IgD-negative memory B cell (primary cell): ENCODE data around the gene P3H3. TPM values are rescaled to one million over a fixed set of nuclear protein-coding genes. Genes with fewer than 3 reads are reported as not detected.
"Not testable (repeated sequence)": the region's sequence is repeated elsewhere in the genome, so short reads cannot be mapped to it uniquely, and the experiment has no call there.

Experiments used
- H3K27ac Mint-ChIP-seq, 3 donors: one replicate each; pipeline ENCODE4 v1.8.0; 2020 to 2022; ENCODE audit warnings: mild to moderate bottlenecking in 3 of 3, mixed read lengths in 3 of 3, moderate library complexity in 1 of 3
- H3K27me3 Mint-ChIP-seq: one replicate; pipeline ENCODE4 v1.8.0; 2021; ENCODE audit warnings: mixed read lengths
- H3K36me3 Mint-ChIP-seq: one replicate; pipeline ENCODE4 v1.8.0; 2020; ENCODE audit warnings: mild to moderate bottlenecking, mixed read lengths
- H3K4me1 Mint-ChIP-seq, 3 donors: one replicate each; pipeline ENCODE4 v1.8.0; 2020 to 2022; ENCODE audit warnings: mixed read lengths in 3 of 3, mild to moderate bottlenecking in 1 of 3
- H3K4me3 Mint-ChIP-seq, 4 donors: one replicate each; pipeline ENCODE4 v1.8.0; 2020 to 2022; ENCODE audit warnings: mild to moderate bottlenecking in 4 of 4, mixed read lengths in 4 of 4, moderate library complexity in 3 of 4
- H3K9me3 Mint-ChIP-seq, 3 donors: one replicate each; pipeline ENCODE4 v1.8.0; 2020 to 2021; ENCODE audit warnings: mixed read lengths in 3 of 3, mild to moderate bottlenecking in 1 of 3
- polyA plus RNA-seq: library from polyadenylated mRNA; unstranded; fragments of 300-500 nt; fragmentation: Illumina TruSeq; gene quantifications from one replicate; pipeline ENCODE4 v1.2.3, GENCODE V29; 2021

The P3H3 gene
- polyA plus RNA-seq, 1 donor from 2014 or later = not detected

- not testable (repeated sequence) for H3K36me3 Mint-ChIP-seq, H3K27me3 Mint-ChIP-seq, H3K4me1 Mint-ChIP-seq, H3K4me3 Mint-ChIP-seq, H3K27ac Mint-ChIP-seq, H3K9me3 Mint-ChIP-seq
These were observed 58.2 kb downstream of the P3H3 start for GRCh38 chr12:6886206-6886999.

- Mint-ChIP-seq H3K27ac (no peak overlapping the region), H3K4me3 (no peak overlapping the region)
These were observed 59.3 kb downstream of the P3H3 start for GRCh38 chr12:6887460-6887859.

GRCh38 chr12:6888360-6888759, 60.2 kb downstream of the P3H3 start:
- Mint-ChIP-seq H3K27me3 (no peaks in the 10 kb centered on the region), H3K4me3 (peak overlapping the region in 1 of 4 donors; percentile 37), H3K27ac (peak overlapping the region in 1 of 3 donors; percentile 20), H3K9me3 (no peaks in the 10 kb centered on the region), H3K4me1 (peaks cover 4 to 11% (median 8%) of the 10 kb centered on the region in 3 donors), H3K36me3 (no peaks in the 10 kb centered on the region)

More at GRCh38 chr12:6887460-6887859, 59.3 kb downstream of the P3H3 start:
- Mint-ChIP-seq H3K27me3 (no peaks in the 10 kb centered on the region), H3K9me3 (no peaks in the 10 kb centered on the region), H3K36me3 (no peaks in the 10 kb centered on the region), H3K4me1 (peaks cover 4 to 11% (median 8%) of the 10 kb centered on the region in 3 donors)

- not testable (repeated sequence) for H3K27me3 Mint-ChIP-seq, H3K36me3 Mint-ChIP-seq, H3K9me3 Mint-ChIP-seq
- Mint-ChIP-seq H3K4me3 (peak overlapping the region in 1 of 4 donors; percentile 37), H3K4me1 (peaks cover 4 to 11% (median 8%) of the 10 kb centered on the region in 3 donors), H3K27ac (peak overlapping the region in 1 of 3 donors; percentile 20)
These were observed 60.6 kb downstream of the P3H3 start for GRCh38 chr12:6888794-6889193.

Other genes with a start within 250 kb of the P3H3 start
- 55.2 TPM for gene CHD4, start 221.0 kb upstream of the P3H3 start, polyA plus RNA-seq
- 63.6 TPM for gene LPAR5, start 192.4 kb upstream of the P3H3 start, polyA plus RNA-seq
- 5.8 TPM for gene ACRBP, start 181.0 kb upstream of the P3H3 start, polyA plus RNA-seq
- 76.6 TPM for gene ING4, start 165.3 kb upstream of the P3H3 start, polyA plus RNA-seq
- 32.5 TPM for gene ZNF384, start 139.0 kb upstream of the P3H3 start, polyA plus RNA-seq
- not detected for gene PIANP, start 127.6 kb upstream of the P3H3 start, polyA plus RNA-seq
- 36.8 TPM for gene COPS7A, start 104.4 kb upstream of the P3H3 start, polyA plus RNA-seq
- gene MLF2, start 75.3 kb upstream of the P3H3 start, polyA plus RNA-seq = 152 TPM
- gene PTMS, start 62.0 kb upstream of the P3H3 start, polyA plus RNA-seq = 2.5 TPM
- 0.88 TPM for gene LAG3, start 55.9 kb upstream of the P3H3 start, polyA plus RNA-seq
- gene CD4, start 38.9 kb upstream of the P3H3 start, polyA plus RNA-seq = 6.6 TPM
- not detected for gene GPR162, start 6.6 kb upstream of the P3H3 start, polyA plus RNA-seq
- not detected for gene GNB3, start 12.5 kb downstream of the P3H3 start, polyA plus RNA-seq
- 0.60 TPM for gene CDCA3, start 22.9 kb downstream of the P3H3 start, polyA plus RNA-seq
- gene USP5, start 23.7 kb downstream of the P3H3 start, polyA plus RNA-seq = 33.2 TPM
- 490 TPM for gene TPI1, start 39.1 kb downstream of the P3H3 start, polyA plus RNA-seq
- 10.6 TPM for gene SPSB2, start 44.9 kb downstream of the P3H3 start, polyA plus RNA-seq
- gene LRRC23, start 76.4 kb downstream of the P3H3 start, polyA plus RNA-seq = 4.9 TPM
- gene ENO2, start 86.2 kb downstream of the P3H3 start, polyA plus RNA-seq = 21.7 TPM
- gene ATN1, start 99.6 kb downstream of the P3H3 start, polyA plus RNA-seq = 1.4 TPM
- not detected for gene RNU7-1, start 115.4 kb downstream of the P3H3 start, polyA plus RNA-seq
- gene C12orf57, start 115.6 kb downstream of the P3H3 start, polyA plus RNA-seq = 141 TPM
- 1,038 TPM for gene PTPN6, start 122.9 kb downstream of the P3H3 start, polyA plus RNA-seq
- 123 TPM for gene PHB2, start 142.3 kb downstream of the P3H3 start, polyA plus RNA-seq
- gene EMG1, start 142.5 kb downstream of the P3H3 start, polyA plus RNA-seq = 62.0 TPM
- gene LPCAT3, start 190.1 kb downstream of the P3H3 start, polyA plus RNA-seq = 11.6 TPM
- gene C1S, start 232.3 kb downstream of the P3H3 start, polyA plus RNA-seq = not detected